ENCODE measurements around the gene GALNTL6. TPM values are rescaled to one million over a fixed set of nuclear protein-coding genes. Genes with fewer than 3 reads are reported as not detected.

GALNTL6 gene
- total and polyA plus RNA-seq, 2 donors (not counting 3 experiments of a cell fraction or from before 2014, with no cell fraction given) = not detected

GRCh38 chr4:172989984-172990820 lies 1177.0 kb downstream of the GALNTL6 start:
- H3K9ac ChIP-seq (replicated peaks; ENCODE audit: extremely low read depth, insufficient read depth, low read length) = no peak overlapping the region
- H3K79me2 ChIP-seq (ENCODE audit: control insufficient read depth, insufficient read depth, low read length) = no peaks in the 10 kb centered on the region
- CTCF ChIA-PET = interaction anchor here (1.2 to 1.4 kb wide), 3 partner anchors 8 to 268 kb away, joined by 3 to 4 read pairs (median 4); no protein-coding TSS in a partner anchor
- intact Hi-C loops (cut with micrococcal nuclease) = loop anchor here (1.0 kb wide), 1 partner anchor 8 kb away; no protein-coding TSS in a partner anchor
- peaks cover 15% of the 10 kb centered on the region for H3K4me1 ChIP-seq (ENCODE audit: control insufficient read depth, extremely low read depth, insufficient read depth, low read length)
- no peaks in the 10 kb centered on the region for H3K36me3 ChIP-seq (ENCODE audit: control insufficient read depth in 2 of 2, extremely low read depth in 1 of 2, insufficient read depth in 2 of 2, low read length in 2 of 2)
- no peaks in the 10 kb centered on the region for H4K20me1 ChIP-seq (replicated peaks; ENCODE audit: control insufficient read depth, extremely low read depth, insufficient read depth, low read length)
- no peak for TF ChIP-seq CTCF (IDR thresholded peaks at IDR 0.05; ENCODE audit: extremely low read depth in 1 of 2, insufficient read depth in 1 of 2, low read depth in 1 of 2, low read length in 2 of 2)
- no peak for TF ChIP-seq GATA2 (IDR thresholded peaks at IDR 0.05; ENCODE audit: insufficient read depth, insufficient read length, low read depth, low read length)
- TF ChIP-seq, protein P1, sequence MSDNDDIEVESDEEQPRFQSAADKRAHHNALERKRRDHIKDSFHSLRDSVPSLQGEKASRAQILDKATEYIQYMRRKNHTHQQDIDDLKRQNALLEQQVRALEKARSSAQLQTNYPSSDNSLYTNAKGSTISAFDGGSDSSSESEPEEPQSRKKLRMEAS (IDR thresholded peaks at IDR 0.05; ENCODE audit: insufficient read depth, insufficient read length) = no peak
- TF ChIP-seq POLR2AphosphoS5 (IDR thresholded peaks at IDR 0.05; ENCODE audit: insufficient read depth, low read depth, low read length) = no peak
- no peak for TF ChIP-seq FOS (IDR thresholded peaks at IDR 0.05; ENCODE audit: borderline replicate concordance, insufficient read depth, low read length)
- TF ChIP-seq MYC (IDR thresholded peaks at IDR 0.05; ENCODE audit: low read depth, low read length) = no peak
- no peak for TF ChIP-seq EZH2 (IDR thresholded peaks at IDR 0.05; ENCODE audit: borderline replicate concordance, low read depth, low read length, severe bottlenecking)
- TF ChIP-seq JUN (IDR thresholded peaks at IDR 0.05; ENCODE audit: borderline replicate concordance, insufficient read depth, insufficient read length, low read depth) = no peak
- TF ChIP-seq POLR2A (IDR thresholded peaks at IDR 0.05; ENCODE audit: low read depth, low read length) = no peak
- FAIRE-seq = peak; percentile 76
- DNase-seq (ENCODE audit: low read depth, low spot score) = peak; percentile 86
- H3K4me2 ChIP-seq (ENCODE audit: insufficient read depth, low read length) = peak overlapping the region; percentile 47
- H3K9me1 ChIP-seq (replicated peaks; ENCODE audit: control insufficient read depth, extremely low read depth, insufficient read depth, low read length) = no peaks in the 10 kb centered on the region
- H3K9me3 ChIP-seq (replicated peaks; ENCODE audit: control insufficient read depth, insufficient read depth, low read length) = no peaks in the 10 kb centered on the region
- dilution Hi-C loops (cut with MboI; ENCODE audit: extremely low pct_ligation_motif_present, low sequenced_read_pairs) = no loop called here
- no TSS peak for BruUV-seq (replicated peaks)
- H3K27me3 ChIP-seq (ENCODE audit: control insufficient read depth in 2 of 2, insufficient read depth in 2 of 2, low read length in 2 of 2) = no peaks in the 10 kb centered on the region
- no peak overlapping the region for H2AFZ ChIP-seq (ENCODE audit: low read depth, low read length)
- no peak overlapping the region for H3K4me3 ChIP-seq (replicated peaks in 1 of 3; ENCODE audit: insufficient read depth in 1 of 3, low read depth in 1 of 3, low read length in 3 of 3)
- H3K27ac ChIP-seq (ENCODE audit: insufficient read depth, low read depth, low read length) = no peak overlapping the region
- POLR2A ChIA-PET = no interaction called here

Data from endothelial cell of umbilical vein (primary cell).